HG02870 (cell line): ENCODE results near the gene FADS3.
"Not testable (repeated sequence)": the region's sequence is repeated elsewhere in the genome, so short reads cannot be mapped to it uniquely, and the experiment has no call there.

Experiments used
- ATAC-seq: cut with Tn5 transposase; IDR thresholded peaks from one replicate; pipeline ENCODE4 v1.9.1; 2021; ENCODE audit warnings: mild to moderate bottlenecking, moderate library complexity; ENCODE audit not compliant: unreplicated experiment

Gene FADS3

GRCh38 chr11:61882267-61882666 is 9.1 kb downstream of the FADS3 start:
- not testable (repeated sequence) for ATAC-seq

- ATAC-seq, result no peak
Observed at GRCh38 chr11:61881397-61881796, 9.9 kb downstream of the FADS3 start.

GRCh38 chr11:61880454-61880853 is 10.9 kb downstream of the FADS3 start:
- no peak for ATAC-seq

GRCh38 chr11:61880031-61880430 is 11.3 kb downstream of the FADS3 start:
- ATAC-seq, result no peak

GRCh38 chr11:61879152-61879551 is 12.2 kb downstream of the FADS3 start:
- ATAC-seq, result no peak

- ATAC-seq, result no peak
Observed at GRCh38 chr11:61875698-61876097, 15.6 kb downstream of the FADS3 start.

GRCh38 chr11:61874853-61875252 is 16.5 kb downstream of the FADS3 start:
- no peak for ATAC-seq

- ATAC-seq, result no peak
Observed at GRCh38 chr11:61874377-61874809, 17.0 kb downstream of the FADS3 start.

GRCh38 chr11:61873588-61874376 is 17.6 kb downstream of the FADS3 start:
- no peak for ATAC-seq

- no peak for ATAC-seq
Observed at GRCh38 chr11:61872935-61873565, 18.3 kb downstream of the FADS3 start.

GRCh38 chr11:61871158-61871597 is 20.2 kb downstream of the FADS3 start:
- ATAC-seq, result no peak

- no peak for ATAC-seq
Observed at GRCh38 chr11:61870541-61871031, 20.8 kb downstream of the FADS3 start.

GRCh38 chr11:61869708-61870451 is 21.5 kb downstream of the FADS3 start:
- no peak for ATAC-seq

- ATAC-seq, result no peak
Observed at GRCh38 chr11:61869429-61869707, 22.0 kb downstream of the FADS3 start.

GRCh38 chr11:61868571-61869428 is 22.5 kb downstream of the FADS3 start:
- ATAC-seq, result no peak

GRCh38 chr11:61866958-61867343 is 24.4 kb downstream of the FADS3 start:
- no peak for ATAC-seq

- ATAC-seq, result no peak
Observed at GRCh38 chr11:61866231-61866957, 25.0 kb downstream of the FADS3 start.

GRCh38 chr11:61864814-61865775 is 26.2 kb downstream of the FADS3 start:
- no peak for ATAC-seq

GRCh38 chr11:61863548-61864081 is 27.7 kb downstream of the FADS3 start:
- ATAC-seq, result no peak
